ENCODE measurements around the gene WDFY2. TPM values are rescaled to one million over a fixed set of nuclear protein-coding genes. Genes with fewer than 3 reads are reported as not detected.

The WDFY2 gene
- total and polyA plus RNA-seq, 8 donors, result 11.4 to 25.2 (median 17.2) TPM

DNA sequence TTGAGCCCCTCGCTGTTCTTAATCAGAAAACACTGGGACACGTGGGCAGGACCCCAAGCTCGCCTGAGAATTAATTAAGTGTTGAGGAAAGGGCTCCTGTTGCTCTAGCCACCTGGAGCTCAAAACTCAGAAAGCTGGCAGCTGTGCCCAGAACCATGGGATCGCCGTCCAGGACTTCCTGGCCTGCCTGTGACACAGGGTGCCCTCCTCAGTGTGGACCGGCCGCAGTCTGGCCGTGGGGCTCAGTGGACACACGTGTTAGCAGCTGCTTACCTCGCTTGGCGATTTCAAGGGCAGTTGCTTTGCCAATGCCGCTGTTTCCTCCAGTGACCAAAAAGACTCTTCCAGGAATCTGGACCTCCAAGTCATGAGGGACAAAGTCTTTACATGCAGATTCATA lies 215.0 kb downstream of the WDFY2 start:
- 73 to 82% methylated on average over 12 of the region's 12 CpGs for WGBS, 2 donors
- no peaks in the 10 kb centered on the region for H3K36me3 ChIP-seq
- no peak overlapping the region for H3K27ac ChIP-seq
- FAIRE-seq, result no peak
- intact Hi-C loops (cut with DNase I), result loop anchor here in 2 of 3 donors (10.0 kb wide), 2 partner anchors 354 to 364 kb away; no protein-coding TSS in a partner anchor
- DNase-seq, result peak in 2 of 6 donors; percentile 16 to 61
- no peak overlapping the region for H3K4me3 ChIP-seq
- H3K4me1 ChIP-seq, result peaks cover 18 to 45% (median 24%) of the 10 kb centered on the region in 3 donors
- TF ChIP-seq, protein P1, sequence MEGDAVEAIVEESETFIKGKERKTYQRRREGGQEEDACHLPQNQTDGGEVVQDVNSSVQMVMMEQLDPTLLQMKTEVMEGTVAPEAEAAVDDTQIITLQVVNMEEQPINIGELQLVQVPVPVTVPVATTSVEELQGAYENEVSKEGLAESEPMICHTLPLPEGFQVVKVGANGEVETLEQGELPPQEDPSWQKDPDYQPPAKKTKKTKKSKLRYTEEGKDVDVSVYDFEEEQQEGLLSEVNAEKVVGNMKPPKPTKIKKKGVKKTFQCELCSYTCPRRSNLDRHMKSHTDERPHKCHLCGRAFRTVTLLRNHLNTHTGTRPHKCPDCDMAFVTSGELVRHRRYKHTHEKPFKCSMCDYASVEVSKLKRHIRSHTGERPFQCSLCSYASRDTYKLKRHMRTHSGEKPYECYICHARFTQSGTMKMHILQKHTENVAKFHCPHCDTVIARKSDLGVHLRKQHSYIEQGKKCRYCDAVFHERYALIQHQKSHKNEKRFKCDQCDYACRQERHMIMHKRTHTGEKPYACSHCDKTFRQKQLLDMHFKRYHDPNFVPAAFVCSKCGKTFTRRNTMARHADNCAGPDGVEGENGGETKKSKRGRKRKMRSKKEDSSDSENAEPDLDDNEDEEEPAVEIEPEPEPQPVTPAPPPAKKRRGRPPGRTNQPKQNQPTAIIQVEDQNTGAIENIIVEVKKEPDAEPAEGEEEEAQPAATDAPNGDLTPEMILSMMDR (IDR thresholded peaks at IDR 0.05), result no peak
- no peaks in the 10 kb centered on the region for H3K27me3 ChIP-seq
- no peak for ATAC-seq
- no peaks in the 10 kb centered on the region for H3K9me3 ChIP-seq

DNA sequence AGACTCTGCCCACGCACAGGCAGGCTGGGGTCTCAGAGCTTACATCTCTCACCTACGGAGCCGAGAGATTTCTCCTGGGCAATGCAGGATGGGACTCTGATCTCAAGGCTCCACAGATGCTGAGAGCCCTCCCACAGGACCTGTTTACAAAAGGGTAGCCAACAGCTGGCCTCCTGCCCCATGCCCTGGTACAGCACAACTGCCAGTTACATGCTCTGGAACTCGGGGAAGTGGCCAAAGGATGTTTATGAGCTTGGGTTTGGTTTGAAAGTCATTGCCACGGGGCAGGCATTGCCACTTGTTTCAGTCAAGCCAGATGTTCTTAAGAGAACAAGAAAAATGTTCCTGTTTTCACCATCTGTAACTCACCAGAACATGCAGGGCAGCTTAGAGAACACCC lies 216.2 kb downstream of the WDFY2 start:
- WGBS, 2 donors, result 69 to 70% methylated on average over 5 of the region's 5 CpGs

DNA sequence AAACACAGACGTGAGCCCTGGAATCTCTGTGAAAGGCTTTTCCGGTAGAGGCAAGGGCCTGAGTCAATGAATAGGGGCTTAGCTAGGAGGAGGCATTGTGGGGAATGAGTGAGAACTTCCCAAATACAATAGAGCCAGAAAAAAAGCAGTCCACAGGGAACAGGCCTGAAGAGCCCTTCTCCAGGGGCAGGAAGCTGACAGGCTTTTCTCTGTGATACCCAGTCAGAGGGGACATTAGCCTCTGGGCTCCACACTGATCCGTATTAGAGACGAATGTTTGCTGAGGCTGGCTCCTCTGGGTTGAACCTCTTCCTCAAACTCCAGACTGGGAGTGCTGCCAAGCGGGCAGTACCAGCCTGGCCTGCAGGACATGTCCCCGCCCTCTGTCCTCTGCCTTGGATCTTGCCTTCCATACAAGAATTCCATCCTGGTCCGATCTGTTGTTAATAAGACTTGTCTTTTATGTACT lies 217.4 kb downstream of the WDFY2 start:
- H3K36me3 ChIP-seq, result no peaks in the 10 kb centered on the region
- TF ChIP-seq, protein P1 (IDR thresholded peaks at IDR 0.05), result no peak
- DNase-seq (peak; percentile 80 to 92 (median 88)), ATAC-seq (peak; percentile 22 to 38 (median 34)), FAIRE-seq (no peak)
- H3K4me3 ChIP-seq, result no peak overlapping the region
- H3K27me3 ChIP-seq, result no peaks in the 10 kb centered on the region
- H3K9me3 ChIP-seq, result no peaks in the 10 kb centered on the region
- peak overlapping the region; percentile 31 to 100 (median 63) for H3K27ac ChIP-seq
- H3K4me1 ChIP-seq, result peaks cover 19 to 47% (median 28%) of the 10 kb centered on the region in 3 donors
- WGBS, 2 donors, result 19 to 23% methylated on average over 7 of the region's 7 CpGs
- intact Hi-C loops (cut with DNase I), result no loop called here

More for the DNA sequence above, 216.2 kb downstream of the WDFY2 start:
- intact Hi-C loops (cut with DNase I), result no loop called here
- no peak for ATAC-seq
- Histone ChIP-seq H3K9me3 (no peaks in the 10 kb centered on the region), H3K4me1 (peaks cover 18 to 42% (median 19%) of the 10 kb centered on the region in 3 donors), H3K4me3 (no peak overlapping the region), H3K27me3 (no peaks in the 10 kb centered on the region), H3K27ac (no peak overlapping the region), H3K36me3 (no peaks in the 10 kb centered on the region)
- peak in 2 of 6 donors; percentile 16 to 43 for DNase-seq
- FAIRE-seq, result no peak
- TF ChIP-seq, protein P1 (IDR thresholded peaks at IDR 0.05), result no peak

DNA sequence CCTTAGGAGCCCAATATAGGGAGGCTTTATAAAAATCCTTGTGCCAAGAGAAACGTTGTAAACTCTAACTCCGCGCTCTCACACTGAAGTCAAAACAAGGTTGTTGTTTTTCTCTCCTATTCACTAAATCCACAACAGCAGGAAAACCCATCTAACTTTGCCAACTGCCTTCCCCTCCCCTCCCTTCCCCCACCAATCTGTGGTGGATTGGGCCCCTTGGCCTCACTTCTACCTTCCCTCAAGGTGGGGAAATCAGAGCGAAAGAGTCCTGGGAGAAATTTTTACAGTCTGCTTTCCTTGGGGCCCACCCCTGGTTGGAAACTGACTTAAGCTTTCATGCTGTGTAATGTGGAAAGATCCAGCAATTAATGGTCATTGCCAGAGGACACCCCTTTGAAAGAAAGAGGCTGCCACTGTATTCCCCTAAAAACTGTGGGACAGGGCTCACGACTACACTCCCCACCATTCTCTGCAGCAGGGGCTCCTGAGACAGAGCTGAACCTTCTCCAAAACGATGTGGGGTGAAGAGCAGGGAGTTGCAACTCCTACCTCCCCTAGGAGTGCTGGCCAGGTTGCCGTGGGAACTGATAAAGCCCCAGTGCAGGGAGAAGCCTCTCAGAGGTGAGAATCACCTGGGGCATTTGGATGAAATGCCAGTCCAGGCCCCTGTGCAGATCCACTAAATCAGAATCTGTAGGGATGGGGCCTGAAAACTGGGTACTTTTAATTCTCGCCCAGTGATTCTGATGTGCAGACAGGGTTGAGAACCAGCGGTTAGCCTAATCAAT lies 218.6 kb downstream of the WDFY2 start:
- ATAC-seq (peak in 2 of 4 donors; percentile 0 to 1), DNase-seq (peak in 4 of 6 donors; percentile 32 to 53 (median 44)), FAIRE-seq (no peak)
- peak overlapping the region in 3 of 4 donors; percentile 71 to 93 (median 85) for H3K4me3 ChIP-seq
- WGBS, 2 donors, result 42 to 47% methylated on average over 9 of the region's 9 CpGs
- H3K4me1 ChIP-seq, result peaks cover 19 to 45% (median 31%) of the 10 kb centered on the region in 3 donors
- TF ChIP-seq, protein P1 (IDR thresholded peaks at IDR 0.05), result no peak
- intact Hi-C loops (cut with DNase I), result no loop called here
- no peaks in the 10 kb centered on the region for H3K27me3 ChIP-seq
- H3K36me3 ChIP-seq, result no peaks in the 10 kb centered on the region
- no peaks in the 10 kb centered on the region for H3K9me3 ChIP-seq
- peak overlapping the region; percentile 100 for H3K27ac ChIP-seq

Data from pancreas (tissue), 10 donors.